AG09309 (cell line): ENCODE results near the gene TOMM20.

Source experiments
- DNase-seq: peaks from one replicate; pipeline ENCODE4 v3.0.0-alpha.2; 2010; ENCODE audit warnings: low read depth
- H3K4me3 ChIP-seq: 2 replicates; pipeline ENCODE4 v1.5.1; 2011; ENCODE audit warnings: mild to moderate bottlenecking, low read depth, low read length, moderate library complexity; ENCODE audit not compliant: control insufficient read depth
- TF ChIP-seq, protein P1 (sequence below): IDR thresholded peaks from 2 replicates; pipeline ENCODE4 v1.5.1; 2011; ENCODE audit warnings: mild to moderate bottlenecking, low read depth, low read length, inconsistent platforms; ENCODE audit not compliant: insufficient read depth, control insufficient read depth; ENCODE audit errors: missing control alignments

Gene TOMM20

DNA sequence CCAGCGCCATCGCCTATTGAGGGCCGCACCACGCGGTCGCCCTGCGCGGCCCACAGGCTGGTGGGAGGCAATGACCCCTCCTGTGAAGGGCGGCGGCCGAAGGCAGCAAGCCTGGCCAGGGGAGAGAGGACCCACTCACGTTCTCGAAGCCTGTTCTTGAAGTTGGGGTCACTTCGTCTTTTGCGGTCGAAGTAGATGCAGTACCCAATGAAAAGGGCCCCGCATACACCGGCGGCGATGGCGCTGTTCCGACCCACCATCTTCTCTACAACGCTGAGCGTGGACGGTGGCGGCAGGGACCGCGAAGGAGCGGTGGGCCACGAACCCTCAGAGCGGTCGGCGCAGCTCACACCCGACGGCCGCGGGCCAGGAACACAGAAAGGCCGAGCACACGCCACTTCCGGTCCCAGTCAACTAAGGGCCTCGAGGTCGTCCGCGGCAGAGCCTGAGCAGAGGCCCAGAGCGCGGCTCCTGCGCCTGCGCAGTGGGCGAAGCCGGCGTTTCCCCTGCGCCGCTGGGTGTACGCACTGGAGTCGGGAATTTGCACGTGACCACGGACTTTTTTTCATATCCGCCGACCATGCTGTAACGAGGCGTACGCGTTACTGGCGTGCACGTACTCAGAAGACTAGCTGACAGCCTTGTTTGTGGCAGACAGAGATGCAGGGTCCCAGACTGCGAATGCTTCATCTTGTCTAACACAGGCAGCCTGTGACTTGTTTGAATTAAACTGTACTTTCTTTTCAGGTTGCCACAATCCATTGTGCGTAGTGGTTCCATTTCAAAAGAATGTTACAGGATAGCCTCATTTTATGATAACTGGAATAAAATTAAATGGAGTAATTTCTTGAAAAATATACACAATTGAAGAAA, at the start of gene TOMM20:
TOMM20 (minus strand) TSS at position 382 of the 873 bp plus-strand sequence; CDS start at position 260, 122 bp downstream.
- H3K4me3 ChIP-seq, result peak within 1 kb of the TSS; percentile 68
- TF ChIP-seq, protein P1, sequence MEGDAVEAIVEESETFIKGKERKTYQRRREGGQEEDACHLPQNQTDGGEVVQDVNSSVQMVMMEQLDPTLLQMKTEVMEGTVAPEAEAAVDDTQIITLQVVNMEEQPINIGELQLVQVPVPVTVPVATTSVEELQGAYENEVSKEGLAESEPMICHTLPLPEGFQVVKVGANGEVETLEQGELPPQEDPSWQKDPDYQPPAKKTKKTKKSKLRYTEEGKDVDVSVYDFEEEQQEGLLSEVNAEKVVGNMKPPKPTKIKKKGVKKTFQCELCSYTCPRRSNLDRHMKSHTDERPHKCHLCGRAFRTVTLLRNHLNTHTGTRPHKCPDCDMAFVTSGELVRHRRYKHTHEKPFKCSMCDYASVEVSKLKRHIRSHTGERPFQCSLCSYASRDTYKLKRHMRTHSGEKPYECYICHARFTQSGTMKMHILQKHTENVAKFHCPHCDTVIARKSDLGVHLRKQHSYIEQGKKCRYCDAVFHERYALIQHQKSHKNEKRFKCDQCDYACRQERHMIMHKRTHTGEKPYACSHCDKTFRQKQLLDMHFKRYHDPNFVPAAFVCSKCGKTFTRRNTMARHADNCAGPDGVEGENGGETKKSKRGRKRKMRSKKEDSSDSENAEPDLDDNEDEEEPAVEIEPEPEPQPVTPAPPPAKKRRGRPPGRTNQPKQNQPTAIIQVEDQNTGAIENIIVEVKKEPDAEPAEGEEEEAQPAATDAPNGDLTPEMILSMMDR, result no peak
- peak; percentile 91 for DNase-seq

DNA sequence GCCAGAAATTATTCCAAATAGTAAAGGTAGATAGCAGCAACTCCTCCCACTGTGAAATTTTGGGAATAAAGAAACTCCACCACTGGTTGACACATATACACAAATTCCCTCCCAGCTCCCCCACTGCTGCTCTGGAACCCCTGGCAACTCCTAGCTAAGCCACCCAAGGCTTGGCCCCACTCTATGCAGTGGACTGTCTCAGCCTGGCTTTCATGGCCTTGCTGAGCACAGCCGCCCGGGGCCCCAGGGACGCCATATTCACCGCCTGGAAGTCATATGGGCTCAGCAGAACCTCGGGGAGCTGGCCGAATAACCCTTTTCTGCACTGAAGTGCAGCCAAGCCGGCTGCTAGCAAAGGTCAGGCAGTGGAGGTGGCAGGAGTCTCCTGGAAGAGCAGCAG, 47.8 kb upstream of the TOMM20 start:
- DNase-seq, result no peak
- TF ChIP-seq, protein P1, result no peak

DNA sequence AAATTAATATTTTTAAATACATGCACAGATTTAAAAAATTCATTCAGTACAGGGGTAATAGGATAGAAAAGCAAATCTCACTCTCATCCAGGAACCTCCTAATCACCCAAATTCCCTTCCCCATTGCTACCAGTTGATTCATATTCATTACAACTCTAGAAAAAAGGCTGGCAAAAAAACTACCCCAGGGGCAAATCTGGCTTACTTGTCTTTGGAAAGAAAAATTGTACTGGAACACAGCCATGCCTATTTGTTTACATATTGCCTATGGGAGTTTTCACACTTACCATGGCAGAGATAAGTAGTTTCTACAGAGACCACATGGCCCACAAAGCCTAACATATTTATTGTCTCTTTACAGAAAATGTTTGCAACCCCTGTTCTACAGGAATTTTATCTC, 41.3 kb upstream of the TOMM20 start:
- no peak for DNase-seq
- no peak overlapping the region for H3K4me3 ChIP-seq
- TF ChIP-seq, protein P1, result no peak

More for the DNA sequence above, 47.8 kb upstream of the TOMM20 start:
- H3K4me3 ChIP-seq, result no peak overlapping the region

DNA sequence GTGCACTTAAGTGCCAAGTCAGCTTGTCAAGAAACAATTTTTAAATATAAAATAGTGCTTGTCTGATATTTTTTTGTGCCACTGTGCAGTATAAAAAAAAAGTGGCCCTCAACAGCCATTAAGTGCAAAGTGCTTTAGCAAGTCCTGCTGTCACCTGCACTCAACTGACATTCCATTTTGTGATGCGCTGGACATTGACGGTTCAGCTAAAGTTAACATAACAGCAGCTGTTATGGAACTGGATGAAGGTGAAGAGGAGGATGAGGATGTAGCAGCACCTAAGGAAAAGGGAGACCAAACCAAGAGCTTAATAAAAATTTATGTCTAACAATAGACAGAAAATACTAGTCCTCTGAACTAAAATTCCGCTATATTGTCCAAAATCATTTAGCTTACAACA, 39.7 kb upstream of the TOMM20 start:
- TF ChIP-seq, protein P1, result no peak
- no peak for DNase-seq
- no peak overlapping the region for H3K4me3 ChIP-seq

DNA sequence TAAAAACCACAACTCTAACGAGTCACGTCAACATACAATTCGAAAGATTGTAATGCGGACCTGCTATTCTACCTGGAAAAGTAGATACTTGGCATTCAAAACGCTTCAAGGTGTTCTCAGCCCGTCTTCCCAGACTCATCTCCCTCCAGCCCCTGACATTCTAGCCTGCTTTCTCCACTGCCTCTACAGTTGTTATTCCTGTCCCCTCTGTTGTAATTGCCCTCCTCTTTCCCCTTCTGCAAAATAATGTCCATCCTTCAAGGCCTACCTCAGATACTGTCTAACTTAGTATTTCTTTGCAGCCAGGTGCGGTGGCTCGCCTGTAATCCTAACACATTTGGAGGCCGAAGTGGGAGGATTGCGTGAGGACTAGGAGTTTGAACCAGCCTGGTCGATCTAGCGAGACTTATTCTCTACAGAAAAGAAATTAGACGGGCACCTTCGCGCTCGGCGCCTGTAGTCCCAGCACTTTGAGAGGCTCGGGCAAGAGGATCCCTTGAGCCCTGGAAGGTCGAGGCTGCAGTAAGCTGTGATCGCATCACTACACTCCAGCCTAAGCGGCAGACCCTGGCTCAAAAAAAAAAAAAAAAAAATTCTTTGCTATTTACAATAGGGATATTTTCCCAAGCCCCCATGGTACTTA, 33.2 kb upstream of the TOMM20 start:
- no peak for DNase-seq
- peak overlapping the region; percentile 84 for H3K4me3 ChIP-seq
- TF ChIP-seq, protein P1, result no peak

DNA sequence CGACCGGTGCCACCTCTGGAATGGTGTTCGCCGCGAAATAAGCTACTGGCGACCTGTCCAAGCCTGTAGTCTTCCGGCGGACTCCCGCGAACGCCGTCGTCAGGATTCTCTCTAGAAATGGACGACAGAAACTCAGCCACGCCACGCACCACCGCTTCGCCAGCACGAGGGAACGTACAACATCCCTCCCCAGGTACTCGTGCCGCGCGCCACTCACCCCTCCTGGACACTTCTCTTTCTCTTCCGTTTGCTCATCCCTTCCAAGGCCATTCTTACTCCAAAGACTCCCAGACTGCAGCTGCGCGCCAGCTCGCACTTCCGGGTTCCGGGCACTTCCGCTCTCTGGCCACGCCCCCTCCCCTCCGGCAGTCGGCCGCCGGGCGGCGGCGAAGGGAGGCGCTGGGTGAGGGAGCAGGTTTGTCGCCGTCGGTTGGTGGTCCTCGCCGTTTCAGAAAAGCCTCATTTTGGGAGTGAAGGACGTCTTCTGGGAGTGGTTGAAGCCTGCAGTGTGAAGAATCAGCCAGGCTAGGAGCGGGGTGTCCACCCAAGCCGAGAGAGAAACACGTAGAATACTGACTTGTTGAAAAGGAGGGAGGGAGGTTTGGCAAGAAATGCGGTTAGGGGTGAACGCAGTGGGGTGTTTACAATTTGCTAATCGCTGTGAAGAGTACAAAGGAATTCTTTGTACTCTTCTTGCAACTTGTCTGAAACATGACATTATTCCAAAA, 32.5 kb upstream of the TOMM20 start, which contains the start of gene RBM34:
RBM34 (minus strand) TSS at position 294 of the 728 bp plus-strand sequence; CDS start at position 270, 24 bp downstream.
- DNase-seq, result peak; percentile 55
- TF ChIP-seq, protein P1, result no peak

More for the DNA sequence above, 32.5 kb upstream of the TOMM20 start, which contains the start of gene RBM34:
- peak within 1 kb of the TSS; percentile 84 for H3K4me3 ChIP-seq
